CD1c-positive myeloid dendritic cell (primary cell): ENCODE results near the gene NABP2.

Source experiments
- DNase-seq: peaks from one replicate; pipeline ENCODE4 v3.0.0-alpha.2; 2016; ENCODE audit errors: extremely low spot score

Gene NABP2

GRCh38 chr12:56213878-56214277, 10.3 kb upstream of the NABP2 start:
- no peak for DNase-seq

GRCh38 chr12:56216461-56216860, 7.7 kb upstream of the NABP2 start:
- DNase-seq: no peak

- no peak for DNase-seq
Observed at GRCh38 chr12:56219840-56220239, 4.3 kb upstream of the NABP2 start.

- peak; percentile 82 for DNase-seq
Observed at GRCh38 chr12:56220611-56221231, 3.4 kb upstream of the NABP2 start.

GRCh38 chr12:56221232-56221756, 2.8 kb upstream of the NABP2 start:
- no peak for DNase-seq

GRCh38 chr12:56221757-56222530, 2.2 kb upstream of the NABP2 start, which contains the start of gene RNF41:
TSS of gene RNF41 (minus strand) at chr12:56221922. CDS start at chr12:56214047, 7,875 bp downstream.
- DNase-seq: peak; percentile 97

- peak; percentile 60 for DNase-seq
Observed at GRCh38 chr12:56222531-56222895, 1.6 kb upstream of the NABP2 start.

GRCh38 chr12:56223571-56224101, 506 bp upstream of the NABP2 start:
- peak; percentile 28 for DNase-seq

- DNase-seq: no peak
Observed at GRCh38 chr12:56224954-56225353, 812 bp downstream of the NABP2 start.

GRCh38 chr12:56229082-56229481, 4.9 kb downstream of the NABP2 start:
- DNase-seq: no peak

GRCh38 chr12:56229916-56230431, 5.8 kb downstream of the NABP2 start, which contains the start of gene SLC39A5:
TSS of gene SLC39A5 (plus strand) at chr12:56230051. CDS start at chr12:56231275, 1,224 bp downstream.
- no peak for DNase-seq

GRCh38 chr12:56230432-56231183, 6.5 kb downstream of the NABP2 start:
- DNase-seq: no peak

GRCh38 chr12:56231184-56231582, 7.0 kb downstream of the NABP2 start:
- DNase-seq: no peak

GRCh38 chr12:56234746-56235436, 10.7 kb downstream of the NABP2 start:
- DNase-seq: no peak

GRCh38 chr12:56236091-56236490, 11.9 kb downstream of the NABP2 start:
- DNase-seq: no peak

GRCh38 chr12:56236985-56237384, 12.8 kb downstream of the NABP2 start:
- DNase-seq: no peak

GRCh38 chr12:56237552-56237951, 13.4 kb downstream of the NABP2 start:
- no peak for DNase-seq

GRCh38 chr12:56241424-56242303, 17.5 kb downstream of the NABP2 start:
- DNase-seq: no peak

- no peak for DNase-seq
Observed at GRCh38 chr12:56242986-56243385, 18.8 kb downstream of the NABP2 start.

GRCh38 chr12:56243731-56244181, 19.6 kb downstream of the NABP2 start:
- no peak for DNase-seq
